Adrenal gland (tissue), 12 donors: ENCODE data around the gene MADD. TPM values are rescaled to one million over a fixed set of nuclear protein-coding genes. Genes with fewer than 3 reads are reported as not detected.

Experiments used
- DNase-seq, 7 donors: peaks; one replicate each; pipeline ENCODE4 v3.0.0-alpha.2; 2019 to 2020
- H3K27ac ChIP-seq, 5 donors: fragments of 200-600 bp; sonication (generic) in 4 of 5; 1 replicate in 3 of 5; 2 replicates in 2 of 5; pipeline versions ENCODE4 v1.5.1 to v1.8.0; 2016 to 2020; ENCODE audit warnings: mild to moderate bottlenecking in 1 of 5
- H3K27me3 ChIP-seq: fragments of 200-600 bp; 2 replicates; pipeline ENCODE4 v1.8.0; 2021
- H3K36me3 ChIP-seq, 2 donors: fragments of 200-600 bp; replicated peaks in 1 of 2; 1 replicate in 1 of 2; 2 replicates in 1 of 2; pipeline versions ENCODE4 v1.5.1 to v1.8.0; 2018 to 2022
- H3K4me1 ChIP-seq, 2 donors: fragments of 200-600 bp; replicated peaks in 1 of 2; 1 replicate in 1 of 2; 2 replicates in 1 of 2; pipeline versions ENCODE4 v1.5.1 to v1.8.0; 2018 to 2021
- H3K4me3 ChIP-seq, 4 donors: fragments of 200-600 bp; sonication (generic) in 3 of 4; one replicate each; pipeline ENCODE4 v1.5.1; 2016 to 2018
- H3K9me3 ChIP-seq, 3 donors: fragments of 200-600 bp; sonication (generic) in 1 of 3; replicated peaks in 1 of 3; 1 replicate in 2 of 3; 2 replicates in 1 of 3; pipeline versions ENCODE4 v1.5.1 to v1.8.0; 2016 to 2021
- POLR2A ChIP-seq, 2 donors: fragments of 450-650 bp; IDR thresholded peaks; one replicate each; pipeline ENCODE4 v1.6.1; 2017; ENCODE audit warnings: antibody characterized with exemption in 2 of 2, mild to moderate bottlenecking in 2 of 2, moderate library complexity in 1 of 2
- WGBS, 4 donors: extraction: QIAGEN DNeasy Blood & Tissue Kit in 2 of 4; methylation state at CpG; one replicate each; pipeline versions ENCODE4 v1.1.5 to v1.1.7; 2013 to 2017; 5-methylcytosine and 5-hydroxymethylcytosine counted together
- intact Hi-C, 2 donors: fragments of 100-400 bp; cut with DNase I; formaldehyde crosslinking; loops; one replicate each; pipeline versions ENCODE4 v1.14.1 to v1.15.0; 2022 to 2023
- polyA plus RNA-seq, 3 donors: library from polyadenylated mRNA; stranded (reverse); fragments of 200-250 nt in 2 of 3; fragments of 350-450 nt in 1 of 3; fragmentation: Illumina TruSeq in 1 of 3; extraction: RNeasy Lipid Tissue Mini Kit (QIAGEN cat#74804) in 1 of 3; gene quantifications; one replicate each; pipeline ENCODE4 v1.2.3, GENCODE V29; 2013 to 2014
- total RNA-seq, 9 donors: library from RNA; depleted of rRNA in 4 of 9; stranded (reverse); fragments of >200 nt in 4 of 9; fragments of 120-200 nt in 1 of 9; fragmentation: NEBNext Ultra II Directional in 1 of 9; extraction: Animal tissue kit (Norgen Biotek cat#: 25700) in 1 of 9; gene quantifications; one replicate each; pipeline versions ENCODE4 v1.1.0 to v1.2.4, GENCODE V29; 2013 to 2023
- TF ChIP-seq, protein P1 (sequence below), 6 experiments: fragments of 450-650 bp in 4 of 6; fragments of 200-600 bp in 2 of 6; sonication (generic) in 1 of 6; IDR thresholded peaks; 1 replicate in 5 of 6; 2 replicates in 1 of 6; pipeline versions ENCODE4 v1.5.1 to v1.8.0; 2016 to 2021; ENCODE audit warnings: antibody characterized with exemption in 6 of 6, mild to moderate bottlenecking in 2 of 6, moderate library complexity in 1 of 6
- donor health status: healthy with polysubstance abuse.
- donor health status: Bipolar disorder and iron deficiency.
- donor health status: DM: yes; HTN: yes; CAD: no.
- donor health status: DM: no; HTN: no; CAD: no.
- donor health status: DM: no; HTN: no; CAD: no.
- donor health status: DM: yes; HTN: yes; CAD: no.

The MADD gene
- total and polyA plus RNA-seq, 12 donors, result 33.4 to 83.0 (median 49.2) TPM

DNA sequence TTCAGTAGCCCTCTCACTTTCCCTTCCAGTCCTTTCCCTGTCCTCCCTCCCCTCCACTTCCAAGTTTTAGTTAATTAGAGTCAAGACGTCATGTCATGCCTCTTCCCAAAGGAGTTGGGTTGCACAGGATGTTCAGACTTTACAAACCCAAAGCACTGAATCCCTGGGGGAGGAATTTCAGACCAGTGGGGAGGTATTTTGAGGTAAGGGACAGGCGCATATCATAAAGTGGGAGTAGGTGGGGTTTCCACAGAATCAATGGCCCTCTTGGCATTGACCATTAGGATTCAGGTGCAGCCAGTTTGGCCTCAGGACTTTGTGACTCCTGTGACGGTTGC lies 20.6 kb upstream of the MADD start:
- 60 to 70% (median 65%) methylated on average over 3 of the region's 3 CpGs for WGBS, 4 donors
- Histone ChIP-seq H3K4me3 (peak overlapping the region; percentile 67 to 98 (median 82)), H3K27me3 (no peaks in the 10 kb centered on the region), H3K9me3 (no peaks in the 10 kb centered on the region), H3K4me1 (peaks cover 27 to 38% of the 10 kb centered on the region in 2 donors), H3K27ac (peak overlapping the region in 4 of 5 donors; percentile 78 to 92 (median 82)), H3K36me3 (peaks cover 0 to 25% of the 10 kb centered on the region in 2 donors)
- no peak for DNase-seq
- no peak for TF ChIP-seq POLR2A (IDR thresholded peaks at IDR 0.05)
- TF ChIP-seq, protein P1, sequence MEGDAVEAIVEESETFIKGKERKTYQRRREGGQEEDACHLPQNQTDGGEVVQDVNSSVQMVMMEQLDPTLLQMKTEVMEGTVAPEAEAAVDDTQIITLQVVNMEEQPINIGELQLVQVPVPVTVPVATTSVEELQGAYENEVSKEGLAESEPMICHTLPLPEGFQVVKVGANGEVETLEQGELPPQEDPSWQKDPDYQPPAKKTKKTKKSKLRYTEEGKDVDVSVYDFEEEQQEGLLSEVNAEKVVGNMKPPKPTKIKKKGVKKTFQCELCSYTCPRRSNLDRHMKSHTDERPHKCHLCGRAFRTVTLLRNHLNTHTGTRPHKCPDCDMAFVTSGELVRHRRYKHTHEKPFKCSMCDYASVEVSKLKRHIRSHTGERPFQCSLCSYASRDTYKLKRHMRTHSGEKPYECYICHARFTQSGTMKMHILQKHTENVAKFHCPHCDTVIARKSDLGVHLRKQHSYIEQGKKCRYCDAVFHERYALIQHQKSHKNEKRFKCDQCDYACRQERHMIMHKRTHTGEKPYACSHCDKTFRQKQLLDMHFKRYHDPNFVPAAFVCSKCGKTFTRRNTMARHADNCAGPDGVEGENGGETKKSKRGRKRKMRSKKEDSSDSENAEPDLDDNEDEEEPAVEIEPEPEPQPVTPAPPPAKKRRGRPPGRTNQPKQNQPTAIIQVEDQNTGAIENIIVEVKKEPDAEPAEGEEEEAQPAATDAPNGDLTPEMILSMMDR (IDR thresholded peaks at IDR 0.05), result no peak
- intact Hi-C loops, result no loop called here

DNA sequence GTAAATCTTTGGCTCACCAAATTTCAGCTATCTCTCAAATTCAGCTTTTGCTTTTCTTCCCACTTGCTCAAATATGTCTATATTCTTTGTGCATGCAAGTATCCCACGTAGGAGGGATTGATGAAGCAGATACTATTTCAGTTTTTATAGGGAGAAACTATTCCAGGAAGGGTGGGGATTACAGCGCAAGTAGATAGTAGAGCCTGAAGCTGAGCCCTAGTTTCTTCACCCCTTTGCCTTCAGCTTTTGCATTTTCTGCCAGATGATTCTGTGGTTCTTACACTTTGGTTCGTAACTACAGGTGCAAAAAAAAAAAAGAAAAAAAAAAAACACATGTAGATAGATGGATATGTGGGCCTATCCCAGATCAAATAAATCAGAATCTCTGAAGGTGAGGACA lies 18.2 kb upstream of the MADD start:
- Histone ChIP-seq H3K4me3 (no peak overlapping the region), H3K9me3 (no peaks in the 10 kb centered on the region), H3K4me1 (peaks cover 35 to 58% of the 10 kb centered on the region in 2 donors), H3K27me3 (no peaks in the 10 kb centered on the region), H3K36me3 (peaks cover 0 to 3% of the 10 kb centered on the region in 2 donors), H3K27ac (no peak overlapping the region)
- intact Hi-C loops, result no loop called here
- 84 to 93% (median 88%) methylated on average over 3 of the region's 3 CpGs for WGBS, 4 donors
- no peak for DNase-seq
- TF ChIP-seq POLR2A (IDR thresholded peaks at IDR 0.05), result no peak
- TF ChIP-seq, protein P1 (IDR thresholded peaks at IDR 0.05), result no peak

GRCh38 chr11:47253660-47254059 lies 16.3 kb upstream of the MADD start:
- no peaks in the 10 kb centered on the region for H3K27me3 ChIP-seq
- H3K27ac ChIP-seq, result peak overlapping the region; percentile 15 to 87 (median 83)
- no peaks in the 10 kb centered on the region for H3K36me3 ChIP-seq
- no peak overlapping the region for H3K4me3 ChIP-seq
- DNase-seq, result no peak
- no peak for TF ChIP-seq POLR2A (IDR thresholded peaks at IDR 0.05)
- TF ChIP-seq, protein P1 (IDR thresholded peaks at IDR 0.05), result no peak
- 85 to 94% (median 92%) methylated on average over 2 of the region's 2 CpGs for WGBS, 4 donors
- peaks cover 40 to 60% of the 10 kb centered on the region in 2 donors for H3K4me1 ChIP-seq
- intact Hi-C loops, result no loop called here
- no peaks in the 10 kb centered on the region for H3K9me3 ChIP-seq

- peak; percentile 49 to 80 (median 74) for DNase-seq
- Histone ChIP-seq H3K27me3 (no peaks in the 10 kb centered on the region), H3K4me1 (peaks cover 43 to 65% of the 10 kb centered on the region in 2 donors), H3K27ac (peak overlapping the region; percentile 15 to 87 (median 83)), H3K9me3 (no peaks in the 10 kb centered on the region), H3K36me3 (no peaks in the 10 kb centered on the region), H3K4me3 (no peak overlapping the region)
- 5 to 13% (median 6%) methylated on average over 3 of the region's 3 CpGs for WGBS, 4 donors
- intact Hi-C loops, result no loop called here
- TF ChIP-seq POLR2A (IDR thresholded peaks at IDR 0.05), result peak in 1 of 2 donors; percentile 41
- TF ChIP-seq, protein P1 (IDR thresholded peaks at IDR 0.05), result no peak
Observed at GRCh38 chr11:47254386-47254785, 15.5 kb upstream of the MADD start.
